PFSK-1 (cell line): ENCODE measurements around the gene ZSCAN26.

Source experiments
- FOXP2 ChIP-seq: optimal IDR thresholded peaks from 2 replicates; pipeline ENCODE3; 2011; ENCODE audit warnings: borderline replicate concordance, control low read depth, inconsistent platforms; ENCODE audit not compliant: insufficient read depth; ENCODE audit errors: extremely low read length, extremely low read depth
- REST ChIP-seq, 2 experiments: IDR thresholded peaks; 2 replicates each; pipeline versions ENCODE4 v1.6.1 to v1.8.0; 2011 to 2012; ENCODE audit warnings: low read depth in 2 of 2, low read length in 2 of 2, control low read depth in 1 of 2, inconsistent platforms in 1 of 2, mild to moderate bottlenecking in 1 of 2, moderate library complexity in 1 of 2; ENCODE audit not compliant: insufficient read depth in 1 of 2
- TAF1 ChIP-seq: IDR thresholded peaks from 2 replicates; pipeline ENCODE4 v1.6.1; 2012; ENCODE audit warnings: low read length, control low read depth, borderline replicate concordance; ENCODE audit not compliant: insufficient read depth

- TF ChIP-seq TAF1 (no peak), REST (IDR thresholded peaks at IDR 0.05; ENCODE audit: insufficient read depth in 1 of 2, low read depth in 2 of 2, low read length in 2 of 2) (no peak), FOXP2 (no peak)
Observed at GRCh38 chr6:28217890-28218289, 49.1 kb upstream of the ZSCAN26 start.
